ENCODE results near the gene CDK5. TPM values are rescaled to one million over a fixed set of nuclear protein-coding genes. Genes with fewer than 3 reads are reported as not detected.

CDK5 gene
- total and polyA plus RNA-seq, 9 of the 15 experiments (the other 6 are each of a cell fraction or from before 2014, with no cell fraction given), result 3.2 to 38.0 (median 27.5) TPM

- no peak for TF ChIP-seq CREB5 (CRISPR knock-in tag; IDR thresholded peaks at IDR 0.05)
- TF ChIP-seq FOXK1 (CRISPR knock-in tag; IDR thresholded peaks at IDR 0.05; ENCODE audit: borderline replicate concordance), result 0 out of 2 replicates have a peak, but pooled peaks have one; percentile 50
- TF ChIP-seq HDAC2 (IDR thresholded peaks at IDR 0.05), result peak; percentile 95
- peak; percentile 70; the same call in 1 of the 2 replicates for TF ChIP-seq LCOR (CRISPR knock-in tag; IDR thresholded peaks at IDR 0.05)
- 0 out of 2 replicates have a peak, but pooled peaks have one; percentile 29 for TF ChIP-seq ZNF395 (CRISPR knock-in tag; IDR thresholded peaks at IDR 0.05)
- TF ChIP-seq FOXK2 (conservative IDR thresholded peaks at IDR 0.05 in 1 of 2, IDR thresholded peaks at IDR 0.05 in 1 of 2; ENCODE audit: low read depth in 2 of 2), result peak; percentile 27 to 41; a peak in 2 of 4 replicates
- TF ChIP-seq SP1 (CRISPR knock-in tag; IDR thresholded peaks at IDR 0.05), result peak; percentile 78
- 0 out of 4 replicates have a peak, but pooled peaks of 1 of the 2 experiments have one; percentile 1 for TF ChIP-seq RCOR1 (IDR thresholded peaks at IDR 0.05; ENCODE audit: borderline replicate concordance in 1 of 2, low read depth in 2 of 2, low read length in 2 of 2)
- peak; percentile 74 for TF ChIP-seq ETS1 (conservative IDR thresholded peaks at IDR 0.05; ENCODE audit: control insufficient read depth, low read depth, low read length)
- TF ChIP-seq POLR2AphosphoS2 (IDR thresholded peaks at IDR 0.05; ENCODE audit: low read length), result 0 out of 2 replicates have a peak, but pooled peaks have one; percentile 36
- peak; percentile 99 for TF ChIP-seq MYC (IDR thresholded peaks at IDR 0.05; ENCODE audit: low read depth, low read length)
- peak; percentile 95 for TF ChIP-seq MYC (CRISPR knock-in tag; IDR thresholded peaks at IDR 0.05; ENCODE audit: borderline replicate concordance, low read depth)
- no peak for TF ChIP-seq NUFIP1 (IDR thresholded peaks at IDR 0.05; ENCODE audit: partially characterized antibody)
- peak; percentile 97 for TF ChIP-seq USF1 (CRISPR knock-in tag; IDR thresholded peaks at IDR 0.05)
- peak; percentile 49; the same call in 1 of the 2 replicates for TF ChIP-seq POLR2AphosphoS5 (IDR thresholded peaks at IDR 0.05; ENCODE audit: control insufficient read depth, insufficient read depth, low read depth, low read length)
- TF ChIP-seq CBX1 (IDR thresholded peaks at IDR 0.05; ENCODE audit: low read depth), result peak; percentile 1; the same call in 1 of the 2 replicates
- TF ChIP-seq UBTF (IDR thresholded peaks at IDR 0.05; ENCODE audit: borderline replicate concordance in 1 of 2, low read depth in 2 of 2, low read length in 2 of 2), result peak; percentile 39 to 68; a peak in 1 of 4 replicates
Measured at GRCh38 chr7:151062399-151063211, 4.9 kb upstream of the CDK5 start (continued).

Measured in K562 (cell line).